Smooth muscle cell (in vitro differentiated cells): Measurements from ENCODE around the gene CLDN25. TPM values are rescaled to one million over a fixed set of nuclear protein-coding genes. Genes with fewer than 3 reads are reported as not detected.

ENCODE experiments used
- polyA plus RNA-seq: library from polyadenylated mRNA; unstranded; fragments of >200 nt; fragmentation: Nextera tagmentation; extraction: Ambion mirVana; gene quantifications from 2 replicates; pipeline ENCODE4 v1.2.1, GENCODE V29; 2016
- small RNA-seq: library from RNA; depleted of rRNA; stranded (forward); fragments of <200 nt; gene quantifications from one replicate; pipeline ENCODE3, GENCODE V24; 2014
- total RNA-seq: library from RNA; depleted of rRNA; stranded (reverse); fragments of >200 nt; gene quantifications from 2 replicates; pipeline ENCODE4 v1.2.3, GENCODE V29; 2014

The CLDN25 gene
- total and polyA plus RNA-seq, 2 experiments from 2014 or later = not detected

Small RNA genes within 50 kb of the gene (small RNA-seq; reads per million reads assigned to genes)
- gene LRRC37A13P (not detected), gene RPS29P19 (not detected)

Other genes with a start within 250 kb of the CLDN25 start
- gene TMPRSS5, start 73.5 kb upstream of the CLDN25 start, total RNA-seq = 1.4 TPM in 1 of 2 replicates, not detected in the other
- 0.13 and 0.43 TPM in 2 replicates for gene TMPRSS5, start 73.5 kb upstream of the CLDN25 start, polyA plus RNA-seq
- gene ZW10, start 6.1 kb upstream of the CLDN25 start, total RNA-seq = 20.7 and 23.0 TPM in 2 replicates
- gene ZW10, start 6.1 kb upstream of the CLDN25 start, polyA plus RNA-seq = 15.4 and 15.6 TPM in 2 replicates
- gene USP28, start 95.8 kb downstream of the CLDN25 start, total RNA-seq = 50.5 and 57.5 TPM in 2 replicates
- 15.9 and 18.6 TPM in 2 replicates for gene USP28, start 95.8 kb downstream of the CLDN25 start, polyA plus RNA-seq
- gene HTR3B, start 125.0 kb downstream of the CLDN25 start, total RNA-seq = not detected in 2 replicates
- not detected in 2 replicates for gene HTR3B, start 125.0 kb downstream of the CLDN25 start, polyA plus RNA-seq
- not detected in 2 replicates for gene HTR3A, start 195.3 kb downstream of the CLDN25 start, total RNA-seq
- gene HTR3A, start 195.3 kb downstream of the CLDN25 start, polyA plus RNA-seq = not detected in 2 replicates